ENCODE data around the gene PPP1R37.

The PPP1R37 gene

GRCh38 chr19:45058622-45059159 is 34.3 kb upstream of the PPP1R37 start:
- no peaks in the 10 kb centered on the region for H3K9me3 ChIP-seq (ENCODE audit: control insufficient read depth, insufficient read depth, low read length)
- H3K4me3 ChIP-seq (ENCODE audit: low read length): no peak overlapping the region
- no peak overlapping the region for H3K27ac ChIP-seq (ENCODE audit: low read length)
- no peak for DNase-seq (ENCODE audit: low read depth, low spot score)
- H3K27me3 ChIP-seq (ENCODE audit: control insufficient read depth, insufficient read depth, low read length): no peaks in the 10 kb centered on the region
- 100% methylated on average over 4 of the region's 14 CpGs for WGBS (ENCODE audit: insufficient coverage, insufficient read length)
- H3K36me3 ChIP-seq (ENCODE audit: control insufficient read depth, insufficient read depth, low read length): peaks cover 51% of the 10 kb centered on the region
- H3K4me1 ChIP-seq (ENCODE audit: control insufficient read depth, insufficient read depth, low read length): no peaks in the 10 kb centered on the region; the same call in 1 of the 2 replicates

- H3K9me3 ChIP-seq (ENCODE audit: control insufficient read depth, insufficient read depth, low read length): no peaks in the 10 kb centered on the region
- WGBS (ENCODE audit: insufficient coverage, insufficient read length): no CpG with 5 or more reads among the region's 16 CpGs
- no peaks in the 10 kb centered on the region for H3K27me3 ChIP-seq (ENCODE audit: control insufficient read depth, insufficient read depth, low read length)
- H3K4me1 ChIP-seq (ENCODE audit: control insufficient read depth, insufficient read depth, low read length): no peaks in the 10 kb centered on the region; the same call in 1 of the 2 replicates
- DNase-seq (ENCODE audit: low read depth, low spot score): no peak
- no peak overlapping the region for H3K4me3 ChIP-seq (ENCODE audit: low read length)
- H3K27ac ChIP-seq (ENCODE audit: low read length): no peak overlapping the region
- peaks cover 58% of the 10 kb centered on the region for H3K36me3 ChIP-seq (ENCODE audit: control insufficient read depth, insufficient read depth, low read length)
Measured at GRCh38 chr19:45059258-45059965, 33.6 kb upstream of the PPP1R37 start.

GRCh38 chr19:45061965-45062364 is 31.0 kb upstream of the PPP1R37 start:
- Histone ChIP-seq H3K9me3 (ENCODE audit: control insufficient read depth, insufficient read depth, low read length) (no peaks in the 10 kb centered on the region), H3K4me3 (ENCODE audit: low read length) (no peak overlapping the region), H3K27me3 (ENCODE audit: control insufficient read depth, insufficient read depth, low read length) (no peaks in the 10 kb centered on the region), H3K36me3 (ENCODE audit: control insufficient read depth, insufficient read depth, low read length) (peaks cover 56% of the 10 kb centered on the region), H3K4me1 (ENCODE audit: control insufficient read depth, insufficient read depth, low read length) (no peaks in the 10 kb centered on the region; the same call in 1 of the 2 replicates), H3K27ac (ENCODE audit: low read length) (no peak overlapping the region)
- WGBS (ENCODE audit: insufficient coverage, insufficient read length): no CpG with 5 or more reads among the region's 4 CpGs
- DNase-seq (ENCODE audit: low read depth, low spot score): no peak

GRCh38 chr19:45063851-45064801 is 28.9 kb upstream of the PPP1R37 start:
- no peaks in the 10 kb centered on the region for H3K9me3 ChIP-seq (ENCODE audit: control insufficient read depth, insufficient read depth, low read length)

GRCh38 chr19:45066921-45067661 is 25.9 kb upstream of the PPP1R37 start:
- Histone ChIP-seq H3K4me3 (ENCODE audit: low read length) (no peak overlapping the region), H3K4me1 (ENCODE audit: control insufficient read depth, insufficient read depth, low read length) (no peaks in the 10 kb centered on the region; the same call in 1 of the 2 replicates), H3K9me3 (ENCODE audit: control insufficient read depth, insufficient read depth, low read length) (no peaks in the 10 kb centered on the region), H3K27ac (ENCODE audit: low read length) (no peak overlapping the region), H3K36me3 (ENCODE audit: control insufficient read depth, insufficient read depth, low read length) (peaks cover 54% of the 10 kb centered on the region), H3K27me3 (ENCODE audit: control insufficient read depth, insufficient read depth, low read length) (no peaks in the 10 kb centered on the region)
- WGBS (ENCODE audit: insufficient coverage, insufficient read length): no CpG with 5 or more reads among the region's 38 CpGs
- no peak for DNase-seq (ENCODE audit: low read depth, low spot score)

More at GRCh38 chr19:45063851-45064801, 28.9 kb upstream of the PPP1R37 start:
- Histone ChIP-seq H3K4me3 (ENCODE audit: low read length) (no peak overlapping the region), H3K36me3 (ENCODE audit: control insufficient read depth, insufficient read depth, low read length) (peaks cover 49% of the 10 kb centered on the region), H3K4me1 (ENCODE audit: control insufficient read depth, insufficient read depth, low read length) (no peaks in the 10 kb centered on the region; the same call in 1 of the 2 replicates), H3K27ac (ENCODE audit: low read length) (no peak overlapping the region), H3K27me3 (ENCODE audit: control insufficient read depth, insufficient read depth, low read length) (no peaks in the 10 kb centered on the region)
- WGBS (ENCODE audit: insufficient coverage, insufficient read length): no CpG with 5 or more reads among the region's 85 CpGs
- no peak for DNase-seq (ENCODE audit: low read depth, low spot score)

GRCh38 chr19:45068041-45068440 is 24.9 kb upstream of the PPP1R37 start:
- no peak for DNase-seq (ENCODE audit: low read depth, low spot score)
- Histone ChIP-seq H3K27ac (ENCODE audit: low read length) (no peak overlapping the region), H3K4me1 (ENCODE audit: control insufficient read depth, insufficient read depth, low read length) (no peaks in the 10 kb centered on the region), H3K27me3 (ENCODE audit: control insufficient read depth, insufficient read depth, low read length) (no peaks in the 10 kb centered on the region), H3K9me3 (ENCODE audit: control insufficient read depth, insufficient read depth, low read length) (no peaks in the 10 kb centered on the region), H3K4me3 (ENCODE audit: low read length) (no peak overlapping the region), H3K36me3 (ENCODE audit: control insufficient read depth, insufficient read depth, low read length) (peaks cover 57% of the 10 kb centered on the region)
- no CpG with 5 or more reads among the region's 10 CpGs for WGBS (ENCODE audit: insufficient coverage, insufficient read length)

- Histone ChIP-seq H3K27me3 (ENCODE audit: control insufficient read depth, insufficient read depth, low read length) (no peaks in the 10 kb centered on the region), H3K27ac (ENCODE audit: low read length) (no peak overlapping the region), H3K4me3 (ENCODE audit: low read length) (no peak overlapping the region), H3K4me1 (ENCODE audit: control insufficient read depth, insufficient read depth, low read length) (no peaks in the 10 kb centered on the region), H3K36me3 (ENCODE audit: control insufficient read depth, insufficient read depth, low read length) (peaks cover 51% of the 10 kb centered on the region), H3K9me3 (ENCODE audit: control insufficient read depth, insufficient read depth, low read length) (no peaks in the 10 kb centered on the region)
- no peak for DNase-seq (ENCODE audit: low read depth, low spot score)
- no CpG with 5 or more reads among the region's 13 CpGs for WGBS (ENCODE audit: insufficient coverage, insufficient read length)
Measured at GRCh38 chr19:45069056-45069455, 23.9 kb upstream of the PPP1R37 start.

- Histone ChIP-seq H3K27ac (ENCODE audit: low read length) (no peak overlapping the region), H3K4me3 (ENCODE audit: low read length) (no peak overlapping the region), H3K27me3 (ENCODE audit: control insufficient read depth, insufficient read depth, low read length) (no peaks in the 10 kb centered on the region), H3K4me1 (ENCODE audit: control insufficient read depth, insufficient read depth, low read length) (peaks cover 2% of the 10 kb centered on the region; the same call in 1 of the 2 replicates), H3K36me3 (ENCODE audit: control insufficient read depth, insufficient read depth, low read length) (peaks cover 44% of the 10 kb centered on the region), H3K9me3 (ENCODE audit: control insufficient read depth, insufficient read depth, low read length) (no peaks in the 10 kb centered on the region)
- no CpG with 5 or more reads among the region's 6 CpGs for WGBS (ENCODE audit: insufficient coverage, insufficient read length)
- DNase-seq (ENCODE audit: low read depth, low spot score): no peak
Measured at GRCh38 chr19:45070214-45070613, 22.8 kb upstream of the PPP1R37 start.

GRCh38 chr19:45070861-45071544 is 22.0 kb upstream of the PPP1R37 start:
- H3K27me3 ChIP-seq (ENCODE audit: control insufficient read depth, insufficient read depth, low read length): no peaks in the 10 kb centered on the region
- H3K4me3 ChIP-seq (ENCODE audit: low read length): no peak overlapping the region
- H3K9me3 ChIP-seq (ENCODE audit: control insufficient read depth, insufficient read depth, low read length): no peaks in the 10 kb centered on the region
- peaks cover 40% of the 10 kb centered on the region for H3K36me3 ChIP-seq (ENCODE audit: control insufficient read depth, insufficient read depth, low read length)
- WGBS (ENCODE audit: insufficient coverage, insufficient read length): no CpG with 5 or more reads among the region's 19 CpGs
- H3K27ac ChIP-seq (ENCODE audit: low read length): no peak overlapping the region
- H3K4me1 ChIP-seq (ENCODE audit: control insufficient read depth, insufficient read depth, low read length): peaks cover 2% of the 10 kb centered on the region; the same call in 1 of the 2 replicates
- DNase-seq (ENCODE audit: low read depth, low spot score): no peak

Measured in iPS DF 6.9 (cell line).